ENCODE data around the gene KRTAP5-2.

Gene KRTAP5-2

GRCh38 chr11:1553808-1554594, 44.1 kb downstream of the KRTAP5-2 start:
- H3K4me2 ChIP-seq (ENCODE audit: insufficient read depth, low read length): no peak overlapping the region
- 0 out of 2 replicates have a peak, but pooled peaks cover 4% of the 10 kb centered on the region for H4K20me1 ChIP-seq (ENCODE audit: insufficient read depth, low read length)
- H3K27me3 ChIP-seq (ENCODE audit: insufficient read depth, low read length, poor library complexity): no peaks in the 10 kb centered on the region
- no peaks in the 10 kb centered on the region for H3K79me2 ChIP-seq (ENCODE audit: insufficient read depth, low read length)
- H3K9me3 ChIP-seq (ENCODE audit: insufficient read depth, low read length, severe bottlenecking): no peaks in the 10 kb centered on the region
- no peak overlapping the region for H3K4me3 ChIP-seq (ENCODE audit: low read depth in 1 of 2, low read length in 2 of 2)
- TF ChIP-seq EZH2 (IDR thresholded peaks at IDR 0.05; ENCODE audit: borderline replicate concordance, low read depth, low read length, severe bottlenecking) (no peak), CTCF (IDR thresholded peaks at IDR 0.05; ENCODE audit: borderline replicate concordance, extremely low read depth, low read length, poor library complexity, severe bottlenecking) (no peak)
- no peak for ATAC-seq (ENCODE audit: insufficient read depth, low read depth)
- no peak for DNase-seq
- no peak overlapping the region for H3K27ac ChIP-seq (ENCODE audit: low read length)
- no peak overlapping the region for H3K9ac ChIP-seq (ENCODE audit: low read depth, low read length)
- H3K36me3 ChIP-seq (ENCODE audit: insufficient read depth, low read length): no peaks in the 10 kb centered on the region
- H3K4me1 ChIP-seq (ENCODE audit: insufficient read depth, low read length): no peaks in the 10 kb centered on the region
- no peak overlapping the region for H2AFZ ChIP-seq (ENCODE audit: low read depth, low read length)

DNA sequence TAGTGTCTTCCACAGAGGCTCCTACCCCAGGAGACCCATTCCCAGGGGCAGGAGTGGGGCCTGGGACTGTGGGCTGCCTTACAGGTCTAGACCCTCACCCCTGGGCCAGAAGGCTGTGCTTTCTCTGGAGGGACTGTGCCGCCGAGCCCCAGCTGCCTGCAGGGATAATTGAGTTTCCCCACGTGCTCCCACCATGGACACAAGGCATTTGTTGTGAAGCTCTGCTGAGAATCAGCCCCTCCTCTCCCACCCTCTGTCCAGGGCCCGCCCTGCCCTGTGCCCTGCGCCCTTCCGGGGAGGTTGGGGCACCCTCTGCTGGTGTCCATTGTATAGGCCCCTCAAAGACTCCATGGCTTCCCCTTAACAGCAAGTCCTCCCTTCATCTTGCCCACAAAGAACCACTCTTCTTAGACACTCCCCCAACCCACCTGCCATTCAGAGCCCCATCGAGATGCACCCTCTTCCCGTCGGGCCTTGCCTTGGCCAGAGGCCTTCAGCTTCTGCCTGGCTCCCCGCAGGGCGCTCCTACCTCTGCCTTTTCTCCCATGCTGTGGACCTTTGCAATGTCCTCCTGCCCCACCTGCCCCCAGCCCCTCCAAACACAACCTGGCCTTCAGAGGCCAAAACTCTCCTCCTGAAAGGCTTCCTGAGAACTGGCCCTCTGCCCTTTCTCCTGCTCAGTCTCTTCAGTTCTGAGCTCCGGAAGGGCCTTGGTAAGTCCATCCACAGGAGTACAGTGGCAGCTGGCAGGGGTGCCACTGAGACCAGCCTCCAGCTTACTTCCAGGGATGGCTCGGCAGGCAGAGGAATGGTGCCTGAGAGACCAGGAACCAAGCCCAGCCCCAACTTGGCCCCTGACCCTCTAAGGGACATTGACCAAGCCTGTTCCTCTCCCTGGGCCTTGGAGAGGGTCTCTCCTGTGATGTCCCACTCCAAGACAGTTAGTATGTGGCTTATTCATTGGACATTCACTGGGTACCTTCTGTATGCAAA, 48.5 kb downstream of the KRTAP5-2 start:
- H3K27me3 ChIP-seq (ENCODE audit: insufficient read depth, low read length, poor library complexity): peaks cover under 1% of the 10 kb centered on the region
- no peak for ATAC-seq (ENCODE audit: insufficient read depth, low read depth)
- no peak overlapping the region for H3K4me3 ChIP-seq (ENCODE audit: low read depth in 1 of 2, low read length in 2 of 2)
- H3K27ac ChIP-seq (ENCODE audit: low read length): no peak overlapping the region
- H2AFZ ChIP-seq (ENCODE audit: low read depth, low read length): no peak overlapping the region
- no peaks in the 10 kb centered on the region for H3K4me1 ChIP-seq (ENCODE audit: insufficient read depth, low read length)
- no peaks in the 10 kb centered on the region for H4K20me1 ChIP-seq (ENCODE audit: insufficient read depth, low read length)
- H3K4me2 ChIP-seq (ENCODE audit: insufficient read depth, low read length): no peak overlapping the region
- no peak for TF ChIP-seq EZH2 (IDR thresholded peaks at IDR 0.05; ENCODE audit: borderline replicate concordance, low read depth, low read length, severe bottlenecking)
- H3K79me2 ChIP-seq (ENCODE audit: insufficient read depth, low read length): no peaks in the 10 kb centered on the region
- no peak for DNase-seq
- H3K36me3 ChIP-seq (ENCODE audit: insufficient read depth, low read length): no peaks in the 10 kb centered on the region
- H3K9ac ChIP-seq (ENCODE audit: low read depth, low read length): no peak overlapping the region
- no peaks in the 10 kb centered on the region for H3K9me3 ChIP-seq (ENCODE audit: insufficient read depth, low read length, severe bottlenecking)

GRCh38 chr11:1548221-1549070, 49.6 kb downstream of the KRTAP5-2 start:
- no peaks in the 10 kb centered on the region for H3K4me1 ChIP-seq (ENCODE audit: insufficient read depth, low read length)
- H3K9me3 ChIP-seq (ENCODE audit: insufficient read depth, low read length, severe bottlenecking): no peaks in the 10 kb centered on the region
- H3K79me2 ChIP-seq (ENCODE audit: insufficient read depth, low read length): no peaks in the 10 kb centered on the region
- no peak overlapping the region for H3K4me3 ChIP-seq (ENCODE audit: low read depth in 1 of 2, low read length in 2 of 2)
- DNase-seq (no peak), ATAC-seq (ENCODE audit: insufficient read depth, low read depth) (no peak)
- no peaks in the 10 kb centered on the region for H4K20me1 ChIP-seq (ENCODE audit: insufficient read depth, low read length)
- H2AFZ ChIP-seq (ENCODE audit: low read depth, low read length): no peak overlapping the region
- H3K36me3 ChIP-seq (ENCODE audit: insufficient read depth, low read length): no peaks in the 10 kb centered on the region
- TF ChIP-seq CTCF (IDR thresholded peaks at IDR 0.05; ENCODE audit: borderline replicate concordance, extremely low read depth, low read length, poor library complexity, severe bottlenecking): no peak
- no peak for TF ChIP-seq EZH2 (IDR thresholded peaks at IDR 0.05; ENCODE audit: borderline replicate concordance, low read depth, low read length, severe bottlenecking)
- H3K9ac ChIP-seq (ENCODE audit: low read depth, low read length): no peak overlapping the region
- peaks cover 5% of the 10 kb centered on the region for H3K27me3 ChIP-seq (ENCODE audit: insufficient read depth, low read length, poor library complexity)
- no peak overlapping the region for H3K27ac ChIP-seq (ENCODE audit: low read length)
- no peak overlapping the region for H3K4me2 ChIP-seq (ENCODE audit: insufficient read depth, low read length)

Measured in DND-41 (cell line).